Measurements from ENCODE around the gene MTCL1. TPM values are rescaled to one million over a fixed set of nuclear protein-coding genes. Genes with fewer than 3 reads are reported as not detected.
A peak's percentile ranks its signal among the peaks of the same experiment; 100 is the strongest.

MTCL1 gene
- total and polyA plus RNA-seq, 2 of the 8 experiments (the other 6 are each of a cell fraction or from before 2014, with no cell fraction given) = 16.6 to 60.8 TPM

DNA sequence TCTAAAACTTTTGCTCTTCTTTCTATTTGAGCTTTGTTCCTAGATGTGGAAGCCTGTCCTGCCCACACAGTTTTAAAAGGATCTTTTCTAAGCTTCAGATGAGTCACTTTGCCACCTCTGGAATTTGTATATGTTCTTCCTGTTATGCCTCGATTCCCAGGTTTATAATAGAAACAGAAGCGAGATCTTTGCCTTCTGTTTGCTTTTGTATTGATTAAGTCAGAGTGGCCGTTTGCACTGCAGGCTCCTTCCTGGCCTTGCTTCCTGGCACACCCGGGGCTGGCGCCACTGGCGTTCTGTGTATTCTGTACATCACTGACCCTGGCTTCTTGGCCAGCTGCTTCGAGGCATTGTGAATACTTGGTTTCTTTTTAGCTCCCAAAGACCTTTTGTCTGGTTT is 91.8 kb downstream of the MTCL1 start:
- peak overlapping the region; percentile 16; the same call in 1 of the 2 replicates for H3K18ac ChIP-seq (ENCODE audit: extremely low read depth, low read length)
- no peaks in the 10 kb centered on the region for H3K79me1 ChIP-seq (ENCODE audit: low read depth, low read length)
- no peak overlapping the region for H4K8ac ChIP-seq (ENCODE audit: extremely low read depth, insufficient read depth, low read length)
- H3K56ac ChIP-seq (replicated peaks; ENCODE audit: insufficient read length, low read depth, low read length) = no peak overlapping the region
- no peaks in the 10 kb centered on the region for H4K20me1 ChIP-seq (replicated peaks in 1 of 2; ENCODE audit: control insufficient read depth in 1 of 2, insufficient read depth in 2 of 2, low read length in 2 of 2)
- H3K9ac ChIP-seq (replicated peaks in 1 of 4; ENCODE audit: extremely low read depth in 1 of 4, low read depth in 3 of 4, low read length in 3 of 4) = no peak overlapping the region
- no peak overlapping the region for H2BK15ac ChIP-seq (ENCODE audit: low read length)
- no peak overlapping the region for H4K5ac ChIP-seq (ENCODE audit: insufficient read length, low read depth, low read length)
- TF ChIP-seq KDM5A (IDR thresholded peaks at IDR 0.05; ENCODE audit: low read length) (no peak), CTBP2 (IDR thresholded peaks at IDR 0.05; ENCODE audit: borderline replicate concordance, insufficient read depth, insufficient read length, low read length) (no peak), CEBPB (IDR thresholded peaks at IDR 0.05; ENCODE audit: low read depth, low read length) (no peak), PHF8 (conservative IDR thresholded peaks at IDR 0.05; ENCODE audit: low read depth, low read length) (no peak), JUND (IDR thresholded peaks at IDR 0.05; ENCODE audit: low read length) (no peak), BACH1 (IDR thresholded peaks at IDR 0.05; ENCODE audit: low read length) (no peak)
- TF ChIP-seq, protein P1, sequence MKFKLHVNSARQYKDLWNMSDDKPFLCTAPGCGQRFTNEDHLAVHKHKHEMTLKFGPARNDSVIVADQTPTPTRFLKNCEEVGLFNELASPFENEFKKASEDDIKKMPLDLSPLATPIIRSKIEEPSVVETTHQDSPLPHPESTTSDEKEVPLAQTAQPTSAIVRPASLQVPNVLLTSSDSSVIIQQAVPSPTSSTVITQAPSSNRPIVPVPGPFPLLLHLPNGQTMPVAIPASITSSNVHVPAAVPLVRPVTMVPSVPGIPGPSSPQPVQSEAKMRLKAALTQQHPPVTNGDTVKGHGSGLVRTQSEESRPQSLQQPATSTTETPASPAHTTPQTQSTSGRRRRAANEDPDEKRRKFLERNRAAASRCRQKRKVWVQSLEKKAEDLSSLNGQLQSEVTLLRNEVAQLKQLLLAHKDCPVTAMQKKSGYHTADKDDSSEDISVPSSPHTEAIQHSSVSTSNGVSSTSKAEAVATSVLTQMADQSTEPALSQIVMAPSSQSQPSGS (IDR thresholded peaks at IDR 0.05; ENCODE audit: low read length) = no peak
- ChIA-PET POLR2A (ENCODE audit: partially characterized antibody) (no interaction called here), CTCF (ENCODE audit: partially characterized antibody) (interaction anchor here (0.7 to 1.2 kb wide), 2 partner anchors 12 to 390 kb away, joined by 3 read pairs; no protein-coding TSS in a partner anchor)
- H3K4me1 ChIP-seq (replicated peaks in 1 of 4; ENCODE audit: control insufficient read depth in 3 of 4, insufficient read depth in 4 of 4, low read length in 3 of 4) = peaks cover 11 to 33% (median 20%) of the 10 kb centered on the region in 4 experiments
- H3K9me3 ChIP-seq (ENCODE audit: insufficient read depth in 2 of 2, low read depth in 1 of 2, low read length in 1 of 2) = no peaks in the 10 kb centered on the region
- no peak overlapping the region for H3K23ac ChIP-seq (ENCODE audit: insufficient read length)
- no peak overlapping the region for H3K4me2 ChIP-seq (ENCODE audit: insufficient read depth in 1 of 2, low read depth in 2 of 2, low read length in 2 of 2)
- no peak for DNase-seq (ENCODE audit: low read depth in 1 of 2, low spot score in 2 of 2)
- no peak overlapping the region for H2BK120ac ChIP-seq (replicated peaks; ENCODE audit: low read depth, low read length)
- H2AK5ac ChIP-seq (ENCODE audit: low read depth, low read length) = no peak overlapping the region
- H3K4me3 ChIP-seq (ENCODE audit: extremely low read depth in 1 of 4, insufficient read depth in 2 of 4, low read depth in 3 of 4, low read length in 4 of 4) = no peak overlapping the region
- H3K4ac ChIP-seq (replicated peaks; ENCODE audit: insufficient read length, low read depth, low read length) = no peak overlapping the region
- no peak overlapping the region for H3K14ac ChIP-seq (ENCODE audit: insufficient read length)
- FAIRE-seq = no peak
- H3K36me3 ChIP-seq (ENCODE audit: control insufficient read depth in 2 of 4, insufficient read depth in 4 of 4, low read length in 3 of 4) = peaks cover 0 to 20% (median 9%) of the 10 kb centered on the region in 4 experiments; a peak in 6 of 8 replicates
- no peaks in the 10 kb centered on the region for H3K23me2 ChIP-seq (ENCODE audit: low read depth, low read length)
- H2BK5ac ChIP-seq (ENCODE audit: low read depth, low read length) = no peak overlapping the region
- H2BK20ac ChIP-seq (ENCODE audit: low read length) = no peak overlapping the region
- H2BK12ac ChIP-seq (ENCODE audit: low read depth, low read length) = no peak overlapping the region
- no peaks in the 10 kb centered on the region for H3K79me2 ChIP-seq (ENCODE audit: control insufficient read depth in 1 of 2, insufficient read depth in 2 of 2, low read length in 2 of 2)
- no peak overlapping the region for H2AFZ ChIP-seq (ENCODE audit: low read length)
- no peak overlapping the region for H4K91ac ChIP-seq (replicated peaks; ENCODE audit: insufficient read length, low read length)
- WGBS, 2 experiments (ENCODE audit: extremely low coverage in 1 of 2, insufficient coverage in 1 of 2, insufficient read length in 1 of 2, insufficient replicate concordance in 2 of 2, low coverage in 1 of 2, low lambda C conversion rate in 2 of 2, missing lambda C conversion rate in 1 of 2) = 72% methylated on average over 7 of the region's 7 CpGs; no CpG with 5 or more reads in 1 of the 2 experiments
- no peaks in the 10 kb centered on the region for H3K27me3 ChIP-seq (replicated peaks in 1 of 4; ENCODE audit: control insufficient read depth in 3 of 4, extremely low read depth in 1 of 4, insufficient read depth in 3 of 4, low read length in 3 of 4)
- H3K27ac ChIP-seq (ENCODE audit: low read depth, low read length) = no peak overlapping the region
